GM12864 (cell line): ENCODE measurements around the gene DNA2.

Experiments used
- DNase-seq: peaks from one replicate; pipeline ENCODE4 v3.0.0-alpha.2; 2011; ENCODE audit warnings: low read depth
- H3K4me3 ChIP-seq: 2 replicates; pipeline ENCODE4 v1.5.1; 2011; ENCODE audit warnings: mild to moderate bottlenecking, low read depth, low read length, control low read depth
- CTCF ChIP-seq: IDR thresholded peaks from 2 replicates; pipeline ENCODE4 v1.5.1; 2011; ENCODE audit warnings: low read depth, mild to moderate bottlenecking, moderate library complexity, low read length, control low read depth, inconsistent platforms; ENCODE audit errors: missing control alignments

The DNA2 gene

GRCh38 chr10:68502846-68503245, 31.1 kb upstream of the DNA2 start:
- TF ChIP-seq CTCF = no peak
- H3K4me3 ChIP-seq = no peak overlapping the region
- DNase-seq = no peak

GRCh38 chr10:68501691-68502090, 29.9 kb upstream of the DNA2 start:
- TF ChIP-seq CTCF = no peak
- H3K4me3 ChIP-seq = no peak overlapping the region
- DNase-seq = no peak

GRCh38 chr10:68499544-68499943, 27.8 kb upstream of the DNA2 start:
- no peak for DNase-seq
- no peak overlapping the region for H3K4me3 ChIP-seq
- TF ChIP-seq CTCF = no peak

- no peak for DNase-seq
- H3K4me3 ChIP-seq = no peak overlapping the region
- no peak for TF ChIP-seq CTCF
These were observed 24.3 kb upstream of the DNA2 start for GRCh38 chr10:68496072-68496471.

- TF ChIP-seq CTCF = no peak
- no peak for DNase-seq
- H3K4me3 ChIP-seq = no peak overlapping the region
These were observed 20.3 kb upstream of the DNA2 start for GRCh38 chr10:68492118-68492517.

GRCh38 chr10:68489919-68490318, 18.1 kb upstream of the DNA2 start:
- DNase-seq = no peak
- no peak for TF ChIP-seq CTCF

GRCh38 chr10:68474021-68474420, 2.2 kb upstream of the DNA2 start:
- no peak overlapping the region for H3K4me3 ChIP-seq
- TF ChIP-seq CTCF = no peak
- no peak for DNase-seq

More at GRCh38 chr10:68489919-68490318, 18.1 kb upstream of the DNA2 start:
- H3K4me3 ChIP-seq = no peak overlapping the region
